ENCODE measurements around the gene SLC25A12.

Gene SLC25A12

GRCh38 chr2:171889808-171890207 lies 4.2 kb downstream of the SLC25A12 start:
- Histone ChIP-seq H3K9me2 (ENCODE audit: low read depth, low read length) (no peaks in the 10 kb centered on the region), H3K36me3 (ENCODE audit: insufficient read depth, low read length) (peaks cover 42% of the 10 kb centered on the region), H3K9me3 (ENCODE audit: low read length) (no peaks in the 10 kb centered on the region), H2AFZ (ENCODE audit: low read length) (no peak overlapping the region), H3K4me2 (ENCODE audit: low read length) (no peak overlapping the region), H3K27ac (ENCODE audit: low read depth, low read length, poor library complexity, severe bottlenecking) (no peak overlapping the region), H3F3A (ENCODE audit: insufficient read depth, low read length) (no peaks in the 10 kb centered on the region), H3K4me3 (ENCODE audit: low read depth, low read length, poor library complexity, severe bottlenecking) (no peak overlapping the region), H3K27me3 (ENCODE audit: insufficient read depth, low read length) (no peaks in the 10 kb centered on the region), H3K9ac (ENCODE audit: low read length) (no peak overlapping the region), H3K79me2 (ENCODE audit: insufficient read depth, low read length) (peaks cover 55% of the 10 kb centered on the region), H3K4me1 (ENCODE audit: insufficient read depth, low read length, severe bottlenecking) (peaks cover 23% of the 10 kb centered on the region), H4K20me1 (ENCODE audit: insufficient read depth, low read length) (no peaks in the 10 kb centered on the region)
- TF ChIP-seq EZH2 (IDR thresholded peaks at IDR 0.05; ENCODE audit: borderline replicate concordance, low read length) (no peak), CTCF (IDR thresholded peaks at IDR 0.05; ENCODE audit: low read length) (no peak)

- peaks cover 55% of the 10 kb centered on the region for H3K79me2 ChIP-seq (ENCODE audit: insufficient read depth, low read length)
- H3K27ac ChIP-seq (ENCODE audit: low read depth, low read length, poor library complexity, severe bottlenecking) = no peak overlapping the region
- H3K4me2 ChIP-seq (ENCODE audit: low read length) = no peak overlapping the region
These were observed 4.7 kb downstream of the SLC25A12 start for GRCh38 chr2:171889333-171889732.

GRCh38 chr2:171883275-171883893 lies 10.7 kb downstream of the SLC25A12 start:
- no peaks in the 10 kb centered on the region for H3F3A ChIP-seq (ENCODE audit: insufficient read depth, low read length)
- no peak overlapping the region for H3K9ac ChIP-seq (ENCODE audit: low read length)
- H3K4me1 ChIP-seq (ENCODE audit: insufficient read depth, low read length, severe bottlenecking) = no peaks in the 10 kb centered on the region
- no peaks in the 10 kb centered on the region for H3K9me2 ChIP-seq (ENCODE audit: low read depth, low read length)
- no peaks in the 10 kb centered on the region for H4K20me1 ChIP-seq (ENCODE audit: insufficient read depth, low read length)
- TF ChIP-seq CTCF (IDR thresholded peaks at IDR 0.05; ENCODE audit: low read length) = no peak
- TF ChIP-seq EZH2 (IDR thresholded peaks at IDR 0.05; ENCODE audit: borderline replicate concordance, low read length) = no peak
- H3K36me3 ChIP-seq (ENCODE audit: insufficient read depth, low read length) = peaks cover 15% of the 10 kb centered on the region; the same call in 1 of the 2 replicates
- no peak overlapping the region for H3K27ac ChIP-seq (ENCODE audit: low read depth, low read length, poor library complexity, severe bottlenecking)
- H3K4me2 ChIP-seq (ENCODE audit: low read length) = no peak overlapping the region
- H3K4me3 ChIP-seq (ENCODE audit: low read depth, low read length, poor library complexity, severe bottlenecking) = no peak overlapping the region
- peaks cover 43% of the 10 kb centered on the region for H3K79me2 ChIP-seq (ENCODE audit: insufficient read depth, low read length)
- no peaks in the 10 kb centered on the region for H3K9me3 ChIP-seq (ENCODE audit: low read length)
- H2AFZ ChIP-seq (ENCODE audit: low read length) = no peak overlapping the region
- no peaks in the 10 kb centered on the region for H3K27me3 ChIP-seq (ENCODE audit: insufficient read depth, low read length)

More at GRCh38 chr2:171889333-171889732, 4.7 kb downstream of the SLC25A12 start:
- TF ChIP-seq CTCF (IDR thresholded peaks at IDR 0.05; ENCODE audit: low read length) (no peak), EZH2 (IDR thresholded peaks at IDR 0.05; ENCODE audit: borderline replicate concordance, low read length) (no peak)
- peaks cover 42% of the 10 kb centered on the region for H3K36me3 ChIP-seq (ENCODE audit: insufficient read depth, low read length)
- no peaks in the 10 kb centered on the region for H3K9me2 ChIP-seq (ENCODE audit: low read depth, low read length)
- no peaks in the 10 kb centered on the region for H3K9me3 ChIP-seq (ENCODE audit: low read length)
- no peaks in the 10 kb centered on the region for H3K27me3 ChIP-seq (ENCODE audit: insufficient read depth, low read length)
- peaks cover 18% of the 10 kb centered on the region for H3K4me1 ChIP-seq (ENCODE audit: insufficient read depth, low read length, severe bottlenecking)
- H3F3A ChIP-seq (ENCODE audit: insufficient read depth, low read length) = no peaks in the 10 kb centered on the region
- H3K9ac ChIP-seq (ENCODE audit: low read length) = no peak overlapping the region
- no peak overlapping the region for H2AFZ ChIP-seq (ENCODE audit: low read length)
- no peaks in the 10 kb centered on the region for H4K20me1 ChIP-seq (ENCODE audit: insufficient read depth, low read length)
- H3K4me3 ChIP-seq (ENCODE audit: low read depth, low read length, poor library complexity, severe bottlenecking) = no peak overlapping the region

Measured in OCI-LY1 (cell line).